GM18526 (cell line): ENCODE measurements around the gene ROBO1.

ENCODE experiments used
- POLR2A ChIP-seq: IDR thresholded peaks from 3 replicates; pipeline ENCODE4 v1.6.1; 2011; ENCODE audit not compliant: insufficient read length; ENCODE audit errors: extremely low read depth

Gene ROBO1

GRCh38 chr3:79057756-79058155 lies 710.0 kb downstream of the ROBO1 start:
- no peak for TF ChIP-seq POLR2A

GRCh38 chr3:79056498-79056897 lies 711.3 kb downstream of the ROBO1 start:
- no peak for TF ChIP-seq POLR2A

- TF ChIP-seq POLR2A = no peak
Observed at GRCh38 chr3:79052054-79052681, 715.6 kb downstream of the ROBO1 start.

GRCh38 chr3:79047581-79047980 lies 720.2 kb downstream of the ROBO1 start:
- no peak for TF ChIP-seq POLR2A

GRCh38 chr3:79041621-79042020 lies 726.2 kb downstream of the ROBO1 start:
- TF ChIP-seq POLR2A = no peak

GRCh38 chr3:79040701-79041100 lies 727.1 kb downstream of the ROBO1 start:
- no peak for TF ChIP-seq POLR2A

- no peak for TF ChIP-seq POLR2A
Observed at GRCh38 chr3:79040091-79040490, 727.7 kb downstream of the ROBO1 start.

GRCh38 chr3:79039192-79039591 lies 728.6 kb downstream of the ROBO1 start:
- no peak for TF ChIP-seq POLR2A

- no peak for TF ChIP-seq POLR2A
Observed at GRCh38 chr3:79038636-79039035, 729.2 kb downstream of the ROBO1 start.

- no peak for TF ChIP-seq POLR2A
Observed at GRCh38 chr3:79038057-79038456, 729.7 kb downstream of the ROBO1 start.

- no peak for TF ChIP-seq POLR2A
Observed at GRCh38 chr3:79032686-79033318, 735.0 kb downstream of the ROBO1 start.

- no peak for TF ChIP-seq POLR2A
Observed at GRCh38 chr3:79030157-79030556, 737.6 kb downstream of the ROBO1 start.

GRCh38 chr3:79028916-79029315 lies 738.9 kb downstream of the ROBO1 start:
- TF ChIP-seq POLR2A = no peak

- no peak for TF ChIP-seq POLR2A
Observed at GRCh38 chr3:79027593-79027992, 740.2 kb downstream of the ROBO1 start.

- TF ChIP-seq POLR2A = no peak
Observed at GRCh38 chr3:79019924-79020173, 747.9 kb downstream of the ROBO1 start.

- no peak for TF ChIP-seq POLR2A
Observed at GRCh38 chr3:79019137-79019923, 748.5 kb downstream of the ROBO1 start.
